ENCODE measurements around the gene CHPF2. TPM values are rescaled to one million over a fixed set of nuclear protein-coding genes. Genes with fewer than 3 reads are reported as not detected.

CHPF2 gene
- total RNA-seq, 4 donors from 2014 or later, result 21.5 to 28.6 (median 25.4) TPM

- WGBS, result 37% methylated on average over 4 of the region's 15 CpGs
- Histone ChIP-seq H3K4me1 (peaks cover 58% of the 10 kb centered on the region), H3K27ac (no peak overlapping the region)
Observed at GRCh38 chr7:151244841-151245346, 12.6 kb downstream of the CHPF2 start.

GRCh38 chr7:151245360-151246101 lies 13.2 kb downstream of the CHPF2 start:
- H3K4me1 ChIP-seq, result peaks cover 60% of the 10 kb centered on the region
- peaks cover 10% of the 10 kb centered on the region for H3K36me3 ChIP-seq
- no peak for DNase-seq (ENCODE audit: low spot score in 2 of 2)
- TF ChIP-seq CTCF (IDR thresholded peaks at IDR 0.05) (peak; percentile 7 to 81), POLR2A (IDR thresholded peaks at IDR 0.05) (no peak), EP300 (IDR thresholded peaks at IDR 0.05) (no peak), POLR2AphosphoS5 (IDR thresholded peaks at IDR 0.05) (no peak)
- H3K9me3 ChIP-seq, result no peaks in the 10 kb centered on the region
- WGBS, result 8% methylated on average over 9 of the region's 60 CpGs
- H3K27ac ChIP-seq, result no peak overlapping the region
- peak overlapping the region; percentile 44 for H3K4me3 ChIP-seq
- H3K27me3 ChIP-seq, result peaks cover 9% of the 10 kb centered on the region

More at GRCh38 chr7:151244841-151245346, 12.6 kb downstream of the CHPF2 start:
- H3K9me3 ChIP-seq, result no peaks in the 10 kb centered on the region
- TF ChIP-seq POLR2AphosphoS5 (IDR thresholded peaks at IDR 0.05) (no peak), POLR2A (IDR thresholded peaks at IDR 0.05) (no peak), EP300 (IDR thresholded peaks at IDR 0.05) (no peak), CTCF (IDR thresholded peaks at IDR 0.05) (no peak)
- peaks cover 10% of the 10 kb centered on the region for H3K36me3 ChIP-seq
- H3K4me3 ChIP-seq, result peak overlapping the region; percentile 44
- DNase-seq (ENCODE audit: low spot score in 2 of 2), result no peak
- H3K27me3 ChIP-seq, result peaks cover 9% of the 10 kb centered on the region

GRCh38 chr7:151246102-151246850 lies 14.0 kb downstream of the CHPF2 start:
- DNase-seq (ENCODE audit: low spot score in 2 of 2), result no peak
- H3K4me3 ChIP-seq, result peak overlapping the region; percentile 44

GRCh38 chr7:151246851-151247580 lies 14.7 kb downstream of the CHPF2 start:
- Histone ChIP-seq H3K27me3 (peaks cover 9% of the 10 kb centered on the region), H3K4me1 (peaks cover 72% of the 10 kb centered on the region), H3K36me3 (peaks cover 3% of the 10 kb centered on the region), H3K9me3 (no peaks in the 10 kb centered on the region), H3K27ac (peak overlapping the region; percentile 86), H3K4me3 (peak overlapping the region; percentile 68)
- 54% methylated on average over 4 of the region's 4 CpGs for WGBS
- no peak for TF ChIP-seq POLR2AphosphoS5 (IDR thresholded peaks at IDR 0.05)
- TF ChIP-seq EP300 (IDR thresholded peaks at IDR 0.05), result no peak
- TF ChIP-seq POLR2A (IDR thresholded peaks at IDR 0.05), result no peak
- TF ChIP-seq CTCF (IDR thresholded peaks at IDR 0.05), result no peak
- peak in 1 of 2 donors; percentile 61 for DNase-seq (ENCODE audit: low spot score in 2 of 2)

More at GRCh38 chr7:151246102-151246850, 14.0 kb downstream of the CHPF2 start:
- H3K9me3 ChIP-seq, result no peaks in the 10 kb centered on the region
- 41% methylated on average over 11 of the region's 13 CpGs for WGBS
- H3K27ac ChIP-seq, result no peak overlapping the region
- peaks cover 68% of the 10 kb centered on the region for H3K4me1 ChIP-seq
- TF ChIP-seq POLR2AphosphoS5 (IDR thresholded peaks at IDR 0.05) (no peak), POLR2A (IDR thresholded peaks at IDR 0.05) (no peak), EP300 (IDR thresholded peaks at IDR 0.05) (no peak), CTCF (IDR thresholded peaks at IDR 0.05) (no peak)
- peaks cover 10% of the 10 kb centered on the region for H3K36me3 ChIP-seq
- peaks cover 9% of the 10 kb centered on the region for H3K27me3 ChIP-seq
